ENCODE data around the gene RARG.

DNA sequence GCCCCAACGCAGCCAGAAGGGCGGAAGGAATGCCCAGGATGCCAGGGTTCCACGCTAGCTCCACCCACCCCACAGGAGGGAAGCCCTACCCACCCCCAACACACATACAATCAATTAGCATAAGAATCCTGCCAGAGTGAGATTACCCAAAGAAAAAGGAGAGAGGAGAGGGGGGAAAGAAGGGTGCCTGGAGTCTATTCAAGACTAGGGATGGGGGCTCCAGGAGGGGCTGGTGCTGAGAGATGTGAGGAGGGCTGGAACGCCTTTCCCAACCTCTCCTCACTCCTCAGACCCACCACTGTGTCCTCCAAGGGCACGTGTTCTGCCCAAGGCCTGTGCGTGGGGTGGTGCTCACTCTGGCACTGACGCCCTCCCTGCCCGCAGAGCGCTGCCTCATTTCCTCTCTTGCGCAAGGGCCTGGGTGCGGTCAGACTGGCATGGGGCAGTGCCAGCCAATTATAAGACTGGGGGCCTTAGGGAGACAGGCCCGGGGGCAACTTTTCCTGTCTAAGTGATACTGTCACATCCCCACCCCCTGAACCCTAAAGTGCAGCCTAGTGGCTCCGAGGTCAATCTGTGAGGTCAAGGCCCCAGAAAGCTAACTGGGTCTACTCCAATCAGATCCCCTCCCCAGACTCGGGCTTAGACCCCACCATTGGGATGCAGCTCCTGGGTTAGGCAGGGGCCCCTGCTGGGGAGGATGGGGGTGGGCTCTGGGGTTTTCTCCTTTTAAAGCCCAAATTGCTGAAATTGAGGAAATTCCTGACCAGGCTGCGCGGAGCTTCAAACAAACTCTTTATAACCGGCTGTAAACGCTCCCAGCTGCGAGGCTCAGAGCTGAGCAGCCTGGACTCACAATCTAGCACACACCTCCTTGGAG lies 14.7 kb downstream of the RARG start:
- TF ChIP-seq, protein P1, sequence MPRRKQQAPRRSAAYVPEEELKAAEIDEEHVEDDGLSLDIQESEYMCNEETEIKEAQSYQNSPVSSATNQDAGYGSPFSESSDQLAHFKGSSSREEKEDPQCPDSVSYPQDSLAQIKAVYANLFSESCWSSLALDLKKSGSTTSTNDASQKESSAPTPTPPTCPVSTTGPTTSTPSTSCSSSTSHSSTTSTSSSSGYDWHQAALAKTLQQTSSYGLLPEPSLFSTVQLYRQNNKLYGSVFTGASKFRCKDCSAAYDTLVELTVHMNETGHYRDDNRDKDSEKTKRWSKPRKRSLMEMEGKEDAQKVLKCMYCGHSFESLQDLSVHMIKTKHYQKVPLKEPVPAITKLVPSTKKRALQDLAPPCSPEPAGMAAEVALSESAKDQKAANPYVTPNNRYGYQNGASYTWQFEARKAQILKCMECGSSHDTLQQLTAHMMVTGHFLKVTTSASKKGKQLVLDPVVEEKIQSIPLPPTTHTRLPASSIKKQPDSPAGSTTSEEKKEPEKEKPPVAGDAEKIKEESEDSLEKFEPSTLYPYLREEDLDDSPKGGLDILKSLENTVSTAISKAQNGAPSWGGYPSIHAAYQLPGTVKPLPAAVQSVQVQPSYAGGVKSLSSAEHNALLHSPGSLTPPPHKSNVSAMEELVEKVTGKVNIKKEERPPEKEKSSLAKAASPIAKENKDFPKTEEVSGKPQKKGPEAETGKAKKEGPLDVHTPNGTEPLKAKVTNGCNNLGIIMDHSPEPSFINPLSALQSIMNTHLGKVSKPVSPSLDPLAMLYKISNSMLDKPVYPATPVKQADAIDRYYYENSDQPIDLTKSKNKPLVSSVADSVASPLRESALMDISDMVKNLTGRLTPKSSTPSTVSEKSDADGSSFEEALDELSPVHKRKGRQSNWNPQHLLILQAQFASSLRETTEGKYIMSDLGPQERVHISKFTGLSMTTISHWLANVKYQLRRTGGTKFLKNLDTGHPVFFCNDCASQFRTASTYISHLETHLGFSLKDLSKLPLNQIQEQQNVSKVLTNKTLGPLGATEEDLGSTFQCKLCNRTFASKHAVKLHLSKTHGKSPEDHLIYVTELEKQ (tag by site-specific recombination; IDR thresholded peaks at IDR 0.05; ENCODE audit: borderline replicate concordance) = no peak
- TF ChIP-seq MYNN (tag by site-specific recombination; IDR thresholded peaks at IDR 0.05; ENCODE audit: borderline replicate concordance) = no peak
- TF ChIP-seq, protein P2, sequence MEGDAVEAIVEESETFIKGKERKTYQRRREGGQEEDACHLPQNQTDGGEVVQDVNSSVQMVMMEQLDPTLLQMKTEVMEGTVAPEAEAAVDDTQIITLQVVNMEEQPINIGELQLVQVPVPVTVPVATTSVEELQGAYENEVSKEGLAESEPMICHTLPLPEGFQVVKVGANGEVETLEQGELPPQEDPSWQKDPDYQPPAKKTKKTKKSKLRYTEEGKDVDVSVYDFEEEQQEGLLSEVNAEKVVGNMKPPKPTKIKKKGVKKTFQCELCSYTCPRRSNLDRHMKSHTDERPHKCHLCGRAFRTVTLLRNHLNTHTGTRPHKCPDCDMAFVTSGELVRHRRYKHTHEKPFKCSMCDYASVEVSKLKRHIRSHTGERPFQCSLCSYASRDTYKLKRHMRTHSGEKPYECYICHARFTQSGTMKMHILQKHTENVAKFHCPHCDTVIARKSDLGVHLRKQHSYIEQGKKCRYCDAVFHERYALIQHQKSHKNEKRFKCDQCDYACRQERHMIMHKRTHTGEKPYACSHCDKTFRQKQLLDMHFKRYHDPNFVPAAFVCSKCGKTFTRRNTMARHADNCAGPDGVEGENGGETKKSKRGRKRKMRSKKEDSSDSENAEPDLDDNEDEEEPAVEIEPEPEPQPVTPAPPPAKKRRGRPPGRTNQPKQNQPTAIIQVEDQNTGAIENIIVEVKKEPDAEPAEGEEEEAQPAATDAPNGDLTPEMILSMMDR (tag by site-specific recombination; IDR thresholded peaks at IDR 0.05) = no peak

All from HEK293 (cell line).